Measurements from ENCODE around the gene NF1.

The NF1 gene

GRCh38 chr17:31422443-31422842, 327.7 kb downstream of the NF1 start:
- no peak for DNase-seq (ENCODE audit: low read depth in 2 of 2, low spot score in 1 of 2)

GRCh38 chr17:31424944-31425281, 330.1 kb downstream of the NF1 start:
- DNase-seq (ENCODE audit: low read depth in 2 of 2, low spot score in 1 of 2): no peak

GRCh38 chr17:31425282-31426040, 330.7 kb downstream of the NF1 start:
- no peak for DNase-seq (ENCODE audit: low read depth in 2 of 2, low spot score in 1 of 2)

All from stimulated activated CD8-positive, alpha-beta memory T cell treated with anti-CD3 and anti-CD28 coated beads, Interleukin-4, amount 100 ng/mL, for 1 hour (primary cell).